OCI-LY7 (cell line): ENCODE measurements around the gene DENND1A.

ENCODE experiments used
- CTCF ChIP-seq: fragments of 200-600 bp; sonication (generic); conservative IDR thresholded peaks from 2 replicates; pipeline ENCODE4 v1.5.1; 2014; ENCODE audit warnings: mild to moderate bottlenecking, antibody characterized with exemption, low read length, moderate library complexity, mixed read lengths
- EZH2phosphoT487 ChIP-seq: fragments of 200-600 bp; sonication (generic); IDR thresholded peaks from 2 replicates; pipeline ENCODE4 v1.6.1; 2018; ENCODE audit warnings: low read depth, borderline replicate concordance, mild to moderate bottlenecking, mixed run types, antibody characterized with exemption, low read length, moderate library complexity, mixed read lengths

- TF ChIP-seq CTCF (no peak), EZH2phosphoT487 (no peak)
Observed at GRCh38 chr9:123832858-123833650, 96.9 kb downstream of the DENND1A start.
